ENCODE data around the gene ATG2A.
"Not testable (repeated sequence)": the region's sequence is repeated elsewhere in the genome, so short reads cannot be mapped to it uniquely, and the experiment has no call there.

The ATG2A gene

GRCh38 chr11:64851831-64852351, 65.1 kb downstream of the ATG2A start:
- no peak for DNase-seq

- DNase-seq: no peak
Observed at GRCh38 chr11:64850979-64851567, 65.9 kb downstream of the ATG2A start.

- no peak for DNase-seq
Observed at GRCh38 chr11:64849598-64850356, 67.2 kb downstream of the ATG2A start.

- DNase-seq: no peak
Observed at GRCh38 chr11:64848826-64849597, 68.0 kb downstream of the ATG2A start.

GRCh38 chr11:64848214-64848825, 68.7 kb downstream of the ATG2A start:
- DNase-seq: no peak

- peak; percentile 67 for DNase-seq
Observed at GRCh38 chr11:64846998-64847666, 69.9 kb downstream of the ATG2A start.

- DNase-seq: not testable (repeated sequence)
Observed at GRCh38 chr11:64845776-64846129, 71.3 kb downstream of the ATG2A start.

GRCh38 chr11:64845129-64845775, 71.8 kb downstream of the ATG2A start:
- no peak for DNase-seq

All from amniotic stem cell (primary cell).